Ishikawa (cell line): Measurements from ENCODE around the gene RRM2.

Experiments
- FOXM1 ChIP-seq: IDR thresholded peaks from 2 replicates; pipeline ENCODE4 v1.6.1; 2012; ENCODE audit warnings: low read depth, borderline replicate concordance
- RAD21 ChIP-seq: IDR thresholded peaks from 2 replicates; pipeline ENCODE4 v1.6.1; 2012; ENCODE audit warnings: low read depth
- REST ChIP-seq: IDR thresholded peaks from 2 replicates; pipeline ENCODE4 v1.6.1; 2012; ENCODE audit warnings: low read depth, mild to moderate bottlenecking

- no peak for TF ChIP-seq FOXM1
- no peak for TF ChIP-seq REST
- TF ChIP-seq RAD21: no peak
These were observed 41.3 kb downstream of the RRM2 start for GRCh38 chr2:10163498-10164486.
